Tibial nerve (tissue), 4 donors: Measurements from ENCODE around the gene ZNF580. TPM values are rescaled to one million over a fixed set of nuclear protein-coding genes. Genes with fewer than 3 reads are reported as not detected.

Source experiments
- DNase-seq, 2 donors: peaks; one replicate each; pipeline ENCODE4 v3.0.0-alpha.2; 2019; ENCODE audit warnings: low spot score in 2 of 2
- H3K27ac ChIP-seq, 4 donors: fragments of 200-600 bp; sonication (generic) in 3 of 4; one replicate each; pipeline ENCODE4 v1.5.1; 2017 to 2019; ENCODE audit warnings: mild to moderate bottlenecking in 1 of 4
- H3K27me3 ChIP-seq, 2 donors: fragments of 200-600 bp; sonication (generic) in 1 of 2; one replicate each; pipeline versions ENCODE4 v1.5.1 to v1.6.0; 2017 to 2019
- H3K36me3 ChIP-seq, 3 donors: fragments of 200-600 bp; sonication (generic); one replicate each; pipeline ENCODE4 v1.5.1; 2018 to 2019
- H3K4me1 ChIP-seq, 4 donors: fragments of 200-600 bp; sonication (generic) in 3 of 4; one replicate each; pipeline ENCODE4 v1.5.1; 2017 to 2019
- H3K4me3 ChIP-seq, 4 donors: fragments of 200-600 bp; sonication (generic) in 3 of 4; one replicate each; pipeline ENCODE4 v1.5.1; 2017 to 2019; ENCODE audit warnings: mild to moderate bottlenecking in 1 of 4, moderate library complexity in 1 of 4
- H3K9me3 ChIP-seq, 4 donors: fragments of 200-600 bp; sonication (generic) in 3 of 4; one replicate each; pipeline ENCODE4 v1.5.1; 2017 to 2019
- CTCF ChIP-seq, 5 experiments: fragments of 200-600 bp in 3 of 5; fragments of 450-650 bp in 2 of 5; sonication (generic) in 3 of 5; IDR thresholded peaks; one replicate each; pipeline ENCODE4 v1.5.1; 2016 to 2019; ENCODE audit warnings: antibody characterized with exemption in 5 of 5, mild to moderate bottlenecking in 3 of 5, moderate library complexity in 2 of 5
- EP300 ChIP-seq, 2 donors: sonication (generic); formaldehyde crosslinking; IDR thresholded peaks; one replicate each; pipeline ENCODE4 v1.6.1; 2017; ENCODE audit warnings: antibody characterized with exemption in 2 of 2, mild to moderate bottlenecking in 1 of 2
- POLR2A ChIP-seq, 2 donors: fragments of 450-650 bp; IDR thresholded peaks; one replicate each; pipeline ENCODE4 v1.6.1; 2017; ENCODE audit warnings: antibody characterized with exemption in 2 of 2, mild to moderate bottlenecking in 2 of 2, moderate library complexity in 2 of 2
- WGBS, 2 donors: methylation state at CpG; one replicate each; pipeline ENCODE4 v1.1.5; 2018; 5-methylcytosine and 5-hydroxymethylcytosine counted together
- total RNA-seq, 4 donors: library from RNA; depleted of rRNA; stranded (reverse); fragments of >200 nt; gene quantifications; one replicate each; pipeline ENCODE4 v1.1.0, GENCODE V29; 2016

Gene ZNF580
- total RNA-seq, 4 donors from 2014 or later, result 24.1 to 67.5 (median 35.0) TPM

GRCh38 chr19:55643887-55644176 is 3.0 kb downstream of the ZNF580 start:
- TF ChIP-seq CTCF (IDR thresholded peaks at IDR 0.05), result no peak
- TF ChIP-seq EP300 (IDR thresholded peaks at IDR 0.05), result no peak
- no peak for TF ChIP-seq POLR2A (IDR thresholded peaks at IDR 0.05)
- peaks cover 0 to 16% (median 0%) of the 10 kb centered on the region in 3 donors for H3K36me3 ChIP-seq
- peak overlapping the region; percentile 62 to 93 (median 90) for H3K4me3 ChIP-seq
- DNase-seq, result no peak
- WGBS, 2 donors, result 0 to 1% methylated on average over 15 of the region's 15 CpGs
- H3K27me3 ChIP-seq, result no peaks in the 10 kb centered on the region
- peaks cover 0 to 80% (median 47%) of the 10 kb centered on the region in 4 donors for H3K4me1 ChIP-seq
- H3K27ac ChIP-seq, result peak overlapping the region; percentile 55 to 98 (median 96)
- H3K9me3 ChIP-seq, result no peaks in the 10 kb centered on the region

GRCh38 chr19:55644191-55644833 is 3.5 kb downstream of the ZNF580 start:
- WGBS, 2 donors, result 46 to 47% methylated on average over 12 of the region's 12 CpGs
- H3K27me3 ChIP-seq, result no peaks in the 10 kb centered on the region
- H3K27ac ChIP-seq, result peak overlapping the region in 3 of 4 donors; percentile 95 to 98 (median 98)
- peaks cover 0 to 16% (median 0%) of the 10 kb centered on the region in 3 donors for H3K36me3 ChIP-seq
- no peak for DNase-seq
- peaks cover 0 to 80% (median 48%) of the 10 kb centered on the region in 4 donors for H3K4me1 ChIP-seq
- peak overlapping the region; percentile 62 to 93 (median 90) for H3K4me3 ChIP-seq
- TF ChIP-seq POLR2A (IDR thresholded peaks at IDR 0.05) (no peak), EP300 (IDR thresholded peaks at IDR 0.05) (no peak), CTCF (IDR thresholded peaks at IDR 0.05) (no peak)
- H3K9me3 ChIP-seq, result no peaks in the 10 kb centered on the region

- TF ChIP-seq EP300 (IDR thresholded peaks at IDR 0.05) (no peak), POLR2A (IDR thresholded peaks at IDR 0.05) (no peak), CTCF (IDR thresholded peaks at IDR 0.05) (no peak)
- Histone ChIP-seq H3K4me1 (peaks cover 0 to 80% (median 42%) of the 10 kb centered on the region in 4 donors), H3K27ac (no peak overlapping the region)
Measured at GRCh38 chr19:55644842-55645511, 4.2 kb downstream of the ZNF580 start.

GRCh38 chr19:55645512-55645881 is 4.7 kb downstream of the ZNF580 start:
- DNase-seq, result no peak
- Histone ChIP-seq H3K27me3 (no peaks in the 10 kb centered on the region), H3K27ac (no peak overlapping the region), H3K4me3 (no peak overlapping the region), H3K9me3 (no peaks in the 10 kb centered on the region), H3K4me1 (peaks cover 0 to 77% (median 37%) of the 10 kb centered on the region in 4 donors), H3K36me3 (peaks cover 0 to 21% (median 0%) of the 10 kb centered on the region in 3 donors)
- WGBS, 2 donors, result 65 to 68% methylated on average over 5 of the region's 5 CpGs
- TF ChIP-seq CTCF (IDR thresholded peaks at IDR 0.05) (no peak), POLR2A (IDR thresholded peaks at IDR 0.05) (no peak), EP300 (IDR thresholded peaks at IDR 0.05) (no peak)

More at GRCh38 chr19:55644842-55645511, 4.2 kb downstream of the ZNF580 start:
- 89 to 92% methylated on average over 28 of the region's 28 CpGs for WGBS, 2 donors
- Histone ChIP-seq H3K9me3 (no peaks in the 10 kb centered on the region), H3K27me3 (no peaks in the 10 kb centered on the region), H3K36me3 (peaks cover 0 to 16% (median 0%) of the 10 kb centered on the region in 3 donors), H3K4me3 (peak overlapping the region in 2 of 4 donors; percentile 88 to 93)
- no peak for DNase-seq
